M059J (cell line): Measurements from ENCODE around the gene ZNF600. TPM values are rescaled to one million over a fixed set of nuclear protein-coding genes. Genes with fewer than 3 reads are reported as not detected.
"Not testable (repeated sequence)": the region's sequence is repeated elsewhere in the genome, so short reads cannot be mapped to it uniquely, and the experiment has no call there.

Source experiments
- DNase-seq: peaks from one replicate; pipeline ENCODE4 v3.0.0-alpha.2; 2012; ENCODE audit warnings: low read depth
- total RNA-seq: library from RNA; depleted of rRNA; stranded (reverse); fragments of >200 nt; shearing (Covaris generic); gene quantifications from 2 replicates; pipeline ENCODE4 v1.2.3, GENCODE V29; 2014; rRNA removed

Gene ZNF600
- total RNA-seq, 1 experiment from 2014 or later: 7.6 TPM

DNA sequence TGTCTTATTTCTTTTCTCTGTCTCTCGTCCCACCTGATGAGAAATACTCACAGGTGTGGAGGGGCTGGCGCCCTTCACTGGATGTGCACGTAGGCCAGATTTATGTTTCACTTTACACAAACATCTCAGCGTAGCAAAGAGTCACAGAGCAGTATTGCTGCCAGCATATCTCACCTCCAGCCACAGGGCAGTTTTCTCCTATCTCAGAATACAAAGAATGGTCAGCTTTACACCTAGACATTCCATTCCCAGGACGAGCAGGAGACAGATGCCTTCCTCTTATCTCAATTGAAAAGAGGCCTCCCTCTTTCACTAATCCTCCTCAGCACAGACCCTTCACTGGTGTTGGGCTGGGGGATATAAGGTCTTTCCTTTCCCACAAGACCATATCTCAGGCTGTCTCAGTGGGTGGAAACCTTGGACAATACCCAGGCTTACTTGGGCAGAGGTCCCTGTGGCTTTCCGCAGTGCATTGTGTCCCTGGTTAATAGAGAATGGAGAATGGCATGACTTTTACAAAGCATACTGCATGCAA lies 44.6 kb downstream of the ZNF600 start:
- DNase-seq: no peak

DNA sequence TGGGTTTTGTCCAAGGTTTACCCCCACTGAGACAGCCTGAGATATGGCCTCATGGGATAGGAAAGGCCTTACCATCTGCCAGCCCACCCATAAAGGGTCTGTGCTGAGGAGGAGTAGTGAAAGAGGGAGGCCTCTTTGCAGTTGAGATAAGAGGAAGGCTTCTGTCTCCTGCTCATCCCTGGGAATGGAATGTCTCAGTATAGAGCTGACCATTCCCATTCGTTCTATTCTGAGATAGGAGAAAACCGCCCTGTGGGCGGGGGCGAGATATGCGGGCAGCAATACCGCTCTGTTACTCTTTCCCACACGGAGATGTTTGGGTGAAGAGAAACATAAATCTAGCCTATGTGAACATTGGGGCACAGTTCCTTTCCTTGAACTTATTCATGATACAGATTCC lies 45.2 kb downstream of the ZNF600 start:
- DNase-seq: not testable (repeated sequence)

DNA sequence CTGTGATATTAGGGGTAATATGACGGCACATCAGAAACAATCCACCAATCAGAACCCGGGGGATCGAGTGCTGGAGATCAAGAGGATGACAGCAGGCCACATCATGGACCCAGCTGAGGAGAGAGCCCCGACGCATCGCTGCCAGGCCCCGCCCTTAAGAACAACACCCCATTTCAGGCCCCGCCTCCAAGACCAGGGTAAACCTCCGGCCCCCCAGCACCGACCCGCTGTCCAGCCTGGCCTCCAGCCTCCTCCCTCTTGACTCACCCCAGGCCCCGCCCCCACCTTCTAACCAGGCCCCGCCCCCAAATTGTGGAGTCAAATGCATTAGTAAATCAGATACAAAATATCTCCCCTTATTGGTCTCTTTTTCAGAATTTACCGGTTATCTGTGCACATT lies 47.0 kb downstream of the ZNF600 start:
- DNase-seq: no peak

DNA sequence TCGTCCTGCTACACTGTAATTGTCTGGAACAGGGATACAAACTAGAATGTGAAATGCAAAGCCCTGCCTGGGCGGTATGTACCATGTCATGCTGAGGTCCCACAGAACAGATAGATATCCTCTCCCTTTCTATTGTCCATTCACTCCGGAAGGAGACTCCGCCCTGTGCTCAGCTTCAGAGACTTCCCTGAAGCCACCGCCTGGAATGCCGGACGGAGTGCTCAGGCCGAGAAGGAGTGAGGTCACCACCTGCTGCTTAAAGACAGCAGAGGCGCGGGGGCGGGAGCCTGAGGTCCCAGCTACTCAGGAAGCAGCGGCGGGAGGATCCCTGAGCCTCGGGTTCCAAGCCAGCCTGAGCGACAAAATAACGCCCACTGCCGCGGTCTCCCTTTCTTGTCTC lies 50.9 kb downstream of the ZNF600 start:
- DNase-seq: no peak

DNA sequence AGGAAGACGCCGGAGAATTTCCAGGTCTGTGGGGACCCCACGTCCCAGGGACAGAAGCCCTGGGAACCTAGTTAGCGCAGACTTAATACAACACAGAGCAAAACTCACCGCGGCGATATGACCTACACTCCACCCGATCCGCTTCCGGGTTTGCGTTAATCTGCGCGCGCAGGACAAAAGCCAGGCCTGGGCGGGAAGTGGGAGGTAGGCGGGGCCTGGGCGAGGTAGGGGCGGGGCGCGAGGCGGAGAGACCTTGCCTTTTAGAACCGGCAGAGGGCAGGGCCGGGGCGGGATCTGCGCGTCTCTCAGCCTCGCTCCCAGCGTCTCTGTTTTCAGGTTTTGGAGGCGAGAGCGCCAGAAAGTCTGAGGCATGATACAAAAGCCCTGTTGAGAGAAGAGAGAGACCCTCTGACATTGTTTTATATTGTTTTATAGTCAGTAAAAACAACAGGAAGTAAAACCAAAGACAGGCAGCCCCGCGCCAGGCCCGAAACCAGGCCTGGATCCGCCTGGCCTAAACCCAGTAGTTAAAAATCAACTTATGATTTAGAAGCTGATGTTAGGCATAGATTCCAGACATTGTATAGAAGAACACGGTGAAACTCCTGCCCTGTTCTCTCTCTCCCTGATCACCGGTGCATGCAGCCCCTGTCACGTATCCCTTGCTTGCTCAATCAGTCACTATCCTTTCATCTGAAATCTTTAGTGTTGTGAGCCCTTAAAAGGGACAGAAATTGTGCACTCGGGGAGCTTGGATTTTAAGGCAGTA lies 51.5 kb downstream of the ZNF600 start, which contains the start of gene ZNF611:
TSS of gene ZNF611 (minus strand) at position 152 of the 769 bp plus-strand sequence. CDS start 19,150 bp downstream, outside the sequence.
- DNase-seq: peak; percentile 92

DNA sequence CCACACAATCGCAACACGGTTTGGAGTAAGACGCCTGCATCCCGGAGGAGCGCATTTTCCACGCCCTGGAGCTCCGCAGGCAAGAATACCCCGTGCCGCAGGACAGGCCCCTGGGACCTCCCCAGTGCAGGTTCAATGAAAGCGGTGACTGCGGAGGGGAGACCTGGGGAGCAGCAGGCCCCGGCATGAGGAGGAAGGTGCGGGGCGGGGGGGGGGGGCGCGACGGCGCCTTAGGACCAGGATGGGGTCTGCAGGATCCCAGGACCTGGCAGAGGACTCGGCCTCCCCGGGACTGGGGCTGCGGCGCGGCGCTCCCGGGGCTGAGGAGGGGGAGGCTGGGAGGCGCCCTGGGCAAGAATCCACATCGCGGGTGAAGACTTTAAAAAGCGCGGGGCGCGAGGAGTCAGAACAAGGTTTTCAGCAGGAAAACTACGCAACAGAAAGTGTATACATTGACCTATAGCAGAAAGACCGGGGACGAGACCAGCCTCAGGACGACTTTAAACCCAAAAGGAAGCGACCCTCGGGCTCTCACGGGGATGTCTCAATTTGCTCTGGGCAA lies 52.2 kb downstream of the ZNF600 start:
- DNase-seq: peak; percentile 27

DNA sequence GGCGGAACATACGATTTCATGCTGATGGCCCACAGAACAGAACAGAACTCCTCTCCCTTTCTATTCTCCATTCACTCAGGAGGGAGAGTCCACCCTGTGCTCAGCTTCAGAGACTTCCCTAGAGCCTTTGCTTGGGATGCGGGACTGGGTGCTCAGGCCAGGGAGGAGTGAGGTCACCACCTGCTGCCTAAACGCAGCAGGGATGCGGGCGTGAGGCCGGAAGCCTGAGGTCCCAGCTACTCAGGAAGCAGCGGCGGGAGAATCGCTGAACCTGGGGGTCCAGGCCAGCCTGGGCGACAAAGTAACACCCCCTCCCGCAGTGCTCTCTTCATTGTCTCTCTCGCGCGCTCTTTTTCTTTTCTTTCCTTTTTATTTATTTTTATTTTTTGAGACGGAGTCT lies 60.5 kb downstream of the ZNF600 start:
- DNase-seq: not testable (repeated sequence)

DNA sequence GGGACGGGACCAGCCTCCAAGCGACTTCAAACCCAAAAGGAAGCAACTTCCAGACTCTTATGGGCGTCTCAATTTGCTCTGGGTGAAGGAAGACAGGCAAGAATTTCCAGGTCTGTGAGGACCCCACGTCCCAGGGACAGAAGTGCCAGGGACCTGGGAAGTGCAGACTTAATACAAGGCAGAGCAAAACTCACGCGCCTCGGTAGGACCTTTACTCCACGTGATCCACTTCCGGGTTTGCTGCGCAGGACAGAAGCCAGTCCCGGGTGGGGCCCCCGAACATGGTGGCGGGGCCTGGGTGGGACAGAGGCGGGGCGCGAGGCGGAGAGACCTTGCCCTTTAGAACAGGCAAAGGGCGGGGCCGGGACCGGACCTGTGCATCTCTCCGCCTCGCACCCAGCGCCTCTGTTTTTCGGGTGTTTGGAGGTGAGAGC lies 61.0 kb downstream of the ZNF600 start:
- no peak for DNase-seq

DNA sequence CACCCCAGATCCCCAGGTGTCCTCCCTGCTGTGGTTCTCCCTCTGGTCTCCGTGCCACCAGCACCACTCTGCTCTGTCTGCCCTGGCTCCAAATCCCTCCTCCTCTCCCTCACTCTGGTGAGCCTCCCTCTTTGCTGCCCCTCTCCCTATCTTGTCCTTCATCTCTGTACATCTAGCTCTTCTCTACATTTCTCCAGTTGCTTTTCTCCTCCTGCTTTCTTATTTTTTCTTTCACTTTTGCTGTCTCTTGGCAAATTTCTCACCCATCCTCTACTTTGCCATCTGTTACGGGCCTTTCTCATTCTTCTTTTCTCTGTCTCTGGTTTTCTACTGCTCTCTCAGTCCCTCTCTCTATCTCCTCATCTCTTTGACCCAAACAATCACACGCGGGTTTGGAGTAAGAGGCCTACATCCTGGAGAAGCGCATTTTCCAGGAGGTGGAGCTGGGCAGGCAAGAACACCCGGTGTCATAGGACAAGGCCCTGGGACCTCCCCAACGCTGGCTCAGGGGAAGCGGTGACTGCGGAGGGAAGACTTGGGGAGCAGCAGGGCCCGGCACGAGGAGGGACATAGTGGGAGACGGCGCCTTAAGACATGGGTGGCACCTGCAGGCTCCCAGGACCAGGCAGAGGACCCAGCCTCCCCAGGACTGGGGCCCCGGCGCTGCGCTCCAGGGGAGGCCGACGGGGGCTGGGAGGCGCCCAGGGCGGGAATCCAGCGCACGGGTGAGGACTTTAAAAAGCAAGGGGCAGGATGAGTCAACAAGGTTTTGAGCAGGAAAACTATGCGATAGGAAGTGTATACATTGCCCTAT lies 61.7 kb downstream of the ZNF600 start:
- DNase-seq: no peak

DNA sequence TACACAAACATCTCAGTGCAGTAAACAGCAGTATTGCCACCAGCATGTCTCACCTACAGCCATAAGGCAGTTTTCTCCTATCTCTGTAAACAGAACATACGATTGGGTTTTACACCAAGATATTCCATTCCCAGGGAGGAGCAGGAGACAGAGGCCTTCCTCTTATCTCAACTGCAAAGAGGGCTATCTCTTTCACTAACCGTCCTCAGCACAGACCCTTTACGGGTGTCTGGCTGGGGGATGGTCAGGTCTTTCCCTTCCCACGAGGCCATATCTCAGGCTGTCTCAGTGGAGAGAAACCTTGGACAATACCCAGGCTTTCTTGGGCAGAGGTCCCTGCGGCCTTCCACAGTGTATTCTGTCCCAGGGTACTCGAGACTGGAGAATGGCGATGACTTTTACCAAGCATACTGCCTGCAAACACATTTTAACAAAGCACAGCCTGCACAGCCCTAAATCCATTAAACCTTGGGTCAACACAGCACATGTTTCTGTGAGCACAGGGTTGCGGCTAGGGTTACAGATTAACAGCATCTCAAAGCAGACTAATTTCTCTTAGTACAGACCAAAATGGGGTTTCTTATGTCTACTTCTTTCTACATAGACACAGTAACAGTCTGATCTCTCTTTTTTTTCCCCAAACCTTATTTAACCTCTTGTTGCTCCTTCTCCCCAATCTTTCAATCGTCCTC lies 62.5 kb downstream of the ZNF600 start:
- not testable (repeated sequence) for DNase-seq

DNA sequence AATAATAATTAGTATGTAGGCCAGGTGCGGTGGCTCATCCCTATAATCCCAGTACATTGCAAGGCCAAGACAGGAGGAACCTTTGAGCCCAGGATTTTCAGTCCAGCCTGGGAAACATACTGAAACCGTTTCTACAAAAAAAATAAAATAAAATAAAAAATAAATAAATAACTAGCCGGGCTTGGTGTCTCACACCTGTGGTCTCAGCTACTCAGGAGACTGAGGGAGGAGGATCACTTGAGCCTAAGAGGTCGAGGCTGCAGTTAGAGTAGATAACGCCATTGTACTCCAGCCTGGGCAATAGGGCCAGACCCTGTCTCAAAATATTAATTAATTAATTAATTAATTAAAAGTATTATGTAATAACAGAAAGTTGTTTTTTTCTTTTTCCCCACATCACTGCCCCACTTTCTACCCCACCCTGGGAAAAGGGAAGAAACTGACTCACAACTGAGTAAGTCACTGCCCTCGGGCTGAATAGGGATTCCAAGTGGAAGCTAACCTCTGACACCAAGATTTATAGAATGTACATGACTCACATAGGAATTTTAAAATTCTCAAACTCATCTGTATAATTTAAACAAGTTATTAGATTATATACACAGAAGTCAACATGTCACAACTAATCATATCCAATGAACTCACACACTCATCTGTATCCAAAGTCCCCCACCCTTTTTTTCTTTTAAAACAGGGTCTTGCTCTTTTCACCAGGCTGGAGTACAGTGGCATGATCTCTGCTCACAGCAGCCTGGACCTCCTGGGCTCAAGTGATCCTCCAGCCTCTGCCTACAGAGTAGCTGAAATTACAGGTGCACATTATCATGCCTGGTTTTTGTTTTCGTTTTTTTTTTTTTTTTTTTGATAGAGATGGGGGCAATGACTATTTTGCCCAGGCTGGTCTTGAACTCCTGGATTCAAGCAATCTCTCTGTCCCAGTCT lies 64.3 kb downstream of the ZNF600 start:
- DNase-seq: peak; percentile 97

DNA sequence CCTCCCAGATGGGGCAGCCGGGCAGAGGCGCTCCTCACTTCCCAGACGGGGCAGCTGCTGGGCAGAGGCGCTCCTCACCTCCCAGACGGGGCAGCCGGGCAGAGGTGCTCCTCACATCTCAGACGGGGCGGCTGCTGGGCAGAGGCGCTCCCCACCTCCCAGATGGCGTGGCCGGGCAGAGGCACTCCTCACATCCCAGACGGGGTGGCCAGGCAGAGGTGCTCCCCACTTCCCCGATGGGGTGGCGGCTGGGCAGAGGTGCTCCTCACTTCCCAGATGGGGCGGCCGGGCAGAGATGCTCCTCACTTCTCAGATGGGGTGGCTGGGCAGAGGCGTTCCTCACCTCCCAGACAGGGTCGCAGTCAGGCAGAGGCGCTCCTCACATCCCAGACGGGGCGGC lies 66.0 kb downstream of the ZNF600 start:
- not testable (repeated sequence) for DNase-seq

DNA sequence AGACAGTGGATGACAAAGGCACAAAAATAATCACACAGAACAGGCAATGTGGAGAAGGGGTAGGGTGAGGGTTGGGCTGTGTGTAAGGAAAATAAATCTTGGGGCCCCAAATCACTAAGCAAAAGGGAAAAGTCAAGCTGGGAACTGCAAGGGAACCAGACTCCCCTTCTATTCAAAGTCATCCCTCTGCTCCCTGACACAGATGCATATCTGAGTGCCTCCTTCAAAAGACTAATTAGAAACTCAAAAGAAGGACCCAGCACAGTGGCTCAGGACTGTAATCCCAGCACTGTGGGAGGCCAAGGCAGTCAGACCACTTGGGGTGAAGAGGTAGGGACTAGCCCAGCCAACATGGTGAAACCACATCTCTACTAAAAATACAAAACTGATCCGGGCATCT lies 70.1 kb downstream of the ZNF600 start:
- DNase-seq: peak; percentile 47

DNA sequence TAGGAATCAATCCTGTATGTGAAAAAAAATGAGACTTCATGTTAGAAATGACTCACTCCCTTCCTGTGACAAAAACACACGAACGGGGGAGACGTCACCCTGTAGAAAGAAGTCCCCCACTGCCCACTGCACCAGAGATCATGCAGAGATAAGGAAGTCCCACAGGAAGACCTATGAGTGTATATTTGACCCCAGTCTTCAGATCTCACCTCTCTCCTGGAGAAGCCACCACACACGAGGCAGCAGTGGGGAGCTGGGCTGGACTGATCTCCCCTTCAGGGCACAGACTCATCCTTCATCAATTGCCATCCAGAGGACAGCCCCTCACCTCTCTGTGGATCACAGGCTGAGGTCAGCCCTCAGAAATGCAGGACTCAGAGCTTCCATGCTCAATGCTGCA lies 70.7 kb downstream of the ZNF600 start:
- DNase-seq: peak; percentile 98

DNA sequence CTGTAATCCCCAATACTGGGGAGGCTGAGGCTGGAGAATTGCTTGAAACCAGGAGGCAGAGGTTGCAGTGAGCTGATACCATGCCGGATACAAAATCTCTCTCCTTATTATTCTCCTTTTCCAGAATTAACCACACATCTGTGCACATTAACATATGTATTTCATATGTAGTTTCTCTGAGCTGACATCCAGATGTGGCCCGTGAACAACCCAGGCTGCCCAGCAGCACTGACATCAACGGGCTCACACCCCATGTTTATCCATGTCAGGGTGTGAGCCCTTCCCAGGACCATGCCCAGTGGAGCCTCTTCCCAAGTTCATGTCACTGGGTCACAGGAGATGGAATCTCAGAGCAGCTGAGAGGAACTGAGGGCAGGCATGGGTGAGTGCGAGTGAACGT lies 71.3 kb downstream of the ZNF600 start:
- DNase-seq: not testable (repeated sequence)

Other genes with a start within 250 kb of the ZNF600 start
- 5.2 and 13.4 TPM in 2 replicates for gene ZNF701, start 216.5 kb downstream of the ZNF600 start, total RNA-seq
- 27.1 and 54.4 TPM in 2 replicates for gene ZNF83, start 148.4 kb downstream of the ZNF600 start, total RNA-seq
- gene ZNF611, start 51.7 kb downstream of the ZNF600 start, total RNA-seq: 17.2 and 21.1 TPM in 2 replicates
- gene ZNF28, start 34.8 kb upstream of the ZNF600 start, total RNA-seq: 26.6 and 30.6 TPM in 2 replicates
- 22.4 and 27.1 TPM in 2 replicates for gene ZNF468, start 70.8 kb upstream of the ZNF600 start, total RNA-seq
- 4.8 and 11.9 TPM in 2 replicates for gene ZNF320, start 110.8 kb upstream of the ZNF600 start, total RNA-seq
- 7.8 and 8.1 TPM in 2 replicates for gene ZNF888, start 136.6 kb upstream of the ZNF600 start, total RNA-seq
- gene ZNF816, start 176.1 kb upstream of the ZNF600 start, total RNA-seq: 14.9 and 42.1 TPM in 2 replicates
- not detected in 2 replicates for gene ERVV-1, start 227.1 kb upstream of the ZNF600 start, total RNA-seq